DND-41 (cell line): ENCODE data around the gene PTPRK.

Experiments
- ATAC-seq: fragments of 200-7000 bp; cut with Tn5 transposase; 3 replicates; pipeline ENCODE4 v1.9.1; 2021; ENCODE audit warnings: low read depth; ENCODE audit not compliant: insufficient read depth
- DNase-seq: peaks from one replicate; pipeline ENCODE4 v3.0.0-alpha.2; 2020
- H2AFZ ChIP-seq: 2 replicates; pipeline ENCODE4 v1.6.0; 2012; ENCODE audit warnings: low read depth, low read length
- H3K27ac ChIP-seq: 2 replicates; pipeline ENCODE4 v1.5.1; 2012; ENCODE audit warnings: low read length, inconsistent platforms
- H3K27me3 ChIP-seq: fragments of 200-600 bp; sonication (generic); 2 replicates; pipeline ENCODE4 v1.6.0; 2012; ENCODE audit warnings: low read length, mild to moderate bottlenecking, inconsistent platforms; ENCODE audit not compliant: insufficient read depth, poor library complexity
- H3K36me3 ChIP-seq: 2 replicates; pipeline ENCODE4 v1.5.1; 2012; ENCODE audit warnings: low read length, inconsistent platforms; ENCODE audit not compliant: insufficient read depth
- H3K4me1 ChIP-seq: 2 replicates; pipeline ENCODE4 v1.5.1; 2012; ENCODE audit warnings: mild to moderate bottlenecking, low read length; ENCODE audit not compliant: insufficient read depth
- H3K4me2 ChIP-seq: 2 replicates; pipeline ENCODE4 v1.6.0; 2012; ENCODE audit warnings: mild to moderate bottlenecking, moderate library complexity, low read length, inconsistent platforms; ENCODE audit not compliant: insufficient read depth
- H3K4me3 ChIP-seq, 2 experiments: fragments of 200-600 bp in 1 of 2; shearing (Covaris generic) in 1 of 2; 2 replicates each; pipeline ENCODE4 v1.5.1; 2012 to 2016; ENCODE audit warnings: inconsistent platforms in 2 of 2, low read length in 2 of 2, mild to moderate bottlenecking in 2 of 2, low read depth in 1 of 2, moderate library complexity in 1 of 2
- H3K79me2 ChIP-seq: 2 replicates; pipeline ENCODE4 v1.6.0; 2012; ENCODE audit warnings: low read length, inconsistent platforms; ENCODE audit not compliant: insufficient read depth
- H3K9ac ChIP-seq: 2 replicates; pipeline ENCODE4 v1.6.0; 2012; ENCODE audit warnings: low read depth, mild to moderate bottlenecking, inconsistent platforms, low read length, moderate library complexity
- H3K9me3 ChIP-seq: 2 replicates; pipeline ENCODE4 v1.5.1; 2012; ENCODE audit warnings: low read length, moderate library complexity, mild to moderate bottlenecking, inconsistent platforms; ENCODE audit not compliant: insufficient read depth, severe bottlenecking
- H4K20me1 ChIP-seq: 2 replicates; pipeline ENCODE4 v1.6.0; 2012; ENCODE audit warnings: low read length; ENCODE audit not compliant: insufficient read depth
- CTCF ChIP-seq: IDR thresholded peaks from 2 replicates; pipeline ENCODE4 v1.5.1; 2012; ENCODE audit warnings: borderline replicate concordance, low read length, moderate library complexity, mild to moderate bottlenecking; ENCODE audit not compliant: poor library complexity, severe bottlenecking; ENCODE audit errors: extremely low read depth
- EZH2 ChIP-seq: IDR thresholded peaks from 3 replicates; pipeline ENCODE4 v1.6.1; 2012; ENCODE audit warnings: borderline replicate concordance, low read depth, mild to moderate bottlenecking, moderate library complexity, low read length, inconsistent platforms; ENCODE audit not compliant: severe bottlenecking

Gene PTPRK

DNA sequence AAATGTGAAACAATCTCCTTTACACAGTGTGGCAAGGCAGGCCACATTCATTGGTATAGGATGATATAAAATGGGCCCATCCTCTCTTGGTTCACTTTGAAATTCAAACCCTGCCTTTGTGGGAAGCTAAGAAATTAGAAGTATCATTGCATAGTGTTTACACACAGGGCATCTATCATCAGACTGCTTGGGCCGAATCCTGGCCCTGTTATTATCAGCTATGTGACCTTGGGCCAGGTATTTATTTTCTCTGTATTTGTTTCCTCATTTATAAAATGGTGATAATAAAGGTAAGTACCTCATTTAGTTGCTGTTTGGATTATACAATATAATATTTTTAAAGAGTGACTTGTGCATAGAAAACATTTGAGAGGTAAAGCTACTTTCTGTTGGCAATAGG is 45.5 kb downstream of the PTPRK start:
- TF ChIP-seq EZH2, result no peak
- no peak for TF ChIP-seq CTCF
- H3K36me3 ChIP-seq, result no peaks in the 10 kb centered on the region
- no peaks in the 10 kb centered on the region for H3K27me3 ChIP-seq
- no peak overlapping the region for H3K27ac ChIP-seq
- H2AFZ ChIP-seq, result no peak overlapping the region
- no peak overlapping the region for H3K4me3 ChIP-seq
- ATAC-seq (no peak), DNase-seq (no peak)
- no peak overlapping the region for H3K4me2 ChIP-seq
- no peaks in the 10 kb centered on the region for H3K79me2 ChIP-seq
- 0 out of 2 replicates have a peak, but pooled peaks cover 3% of the 10 kb centered on the region for H3K4me1 ChIP-seq
- H3K9me3 ChIP-seq, result no peaks in the 10 kb centered on the region
- H4K20me1 ChIP-seq, result no peaks in the 10 kb centered on the region
- no peak overlapping the region for H3K9ac ChIP-seq

- Histone ChIP-seq H3K27ac (no peak overlapping the region), H3K9ac (no peak overlapping the region), H2AFZ (no peak overlapping the region), H3K9me3 (no peaks in the 10 kb centered on the region), H3K4me3 (no peak overlapping the region), H3K4me1 (0 out of 2 replicates have a peak, but pooled peaks cover 3% of the 10 kb centered on the region), H3K4me2 (no peak overlapping the region), H3K79me2 (no peaks in the 10 kb centered on the region), H3K27me3 (no peaks in the 10 kb centered on the region), H3K36me3 (no peaks in the 10 kb centered on the region), H4K20me1 (no peaks in the 10 kb centered on the region)
- TF ChIP-seq EZH2, result no peak
- no peak for TF ChIP-seq CTCF
- DNase-seq, result no peak
- ATAC-seq, result no peak
These were observed 45.9 kb downstream of the PTPRK start for GRCh38 chr6:128474481-128474880.

GRCh38 chr6:128471907-128472306 is 48.5 kb downstream of the PTPRK start:
- Histone ChIP-seq H3K27me3 (no peaks in the 10 kb centered on the region), H3K4me2 (no peak overlapping the region), H2AFZ (no peak overlapping the region), H3K4me1 (no peaks in the 10 kb centered on the region), H4K20me1 (no peaks in the 10 kb centered on the region), H3K9ac (no peak overlapping the region), H3K4me3 (no peak overlapping the region), H3K27ac (no peak overlapping the region), H3K9me3 (no peaks in the 10 kb centered on the region), H3K79me2 (no peaks in the 10 kb centered on the region), H3K36me3 (no peaks in the 10 kb centered on the region)
- no peak for TF ChIP-seq CTCF
- no peak for TF ChIP-seq EZH2
- DNase-seq (no peak), ATAC-seq (no peak)
